ENCODE measurements around the gene PPP1R9B. TPM values are rescaled to one million over a fixed set of nuclear protein-coding genes. Genes with fewer than 3 reads are reported as not detected.
A peak's percentile ranks its signal among the peaks of the same experiment; 100 is the strongest.

The PPP1R9B gene
- total and polyA plus RNA-seq, 2 of the 8 experiments (the other 6 are each of a cell fraction or from before 2014, with no cell fraction given): 5.2 to 13.1 TPM

GRCh38 chr17:50129353-50129727, 21.1 kb downstream of the PPP1R9B start:
- H3K4ac ChIP-seq (replicated peaks; ENCODE audit: insufficient read length, low read depth, low read length): no peak overlapping the region
- H3K9me3 ChIP-seq (ENCODE audit: insufficient read depth in 2 of 2, low read depth in 1 of 2, low read length in 1 of 2): no peaks in the 10 kb centered on the region
- H3K36me3 ChIP-seq (ENCODE audit: control insufficient read depth in 2 of 4, insufficient read depth in 4 of 4, low read length in 3 of 4): no peaks in the 10 kb centered on the region
- TF ChIP-seq KDM4A (IDR thresholded peaks at IDR 0.05; ENCODE audit: low read depth, low read length, severe bottlenecking): peak; percentile 11
- TF ChIP-seq GTF2F1 (IDR thresholded peaks at IDR 0.05; ENCODE audit: borderline replicate concordance, low read depth, low read length): no peak
- peaks cover 8 to 31% (median 26%) of the 10 kb centered on the region in 4 experiments for H3K4me1 ChIP-seq (replicated peaks in 1 of 4; ENCODE audit: control insufficient read depth in 3 of 4, insufficient read depth in 4 of 4, low read length in 3 of 4)
- no peak overlapping the region for H3K27ac ChIP-seq (ENCODE audit: low read depth, low read length)
- H3K4me2 ChIP-seq (ENCODE audit: insufficient read depth in 1 of 2, low read depth in 2 of 2, low read length in 2 of 2): peak overlapping the region; percentile 70 to 92
- H4K5ac ChIP-seq (ENCODE audit: insufficient read length, low read depth, low read length): no peak overlapping the region
- ChIA-PET CTCF (ENCODE audit: partially characterized antibody) (interaction anchor here (1.7 to 21.6 kb wide), 2 partner anchors 20 to 35 kb away, joined by 7 to 299 read pairs; partner anchors contain the start of gene PPP1R9B), POLR2A (ENCODE audit: partially characterized antibody) (interaction anchor here (1.6 to 3.5 kb wide), 4 partner anchors 12 to 49 kb away, joined by 3 to 11 read pairs (median 6); no protein-coding TSS in a partner anchor)
- DNase-seq (ENCODE audit: low read depth in 1 of 2, low spot score in 2 of 2): no peak
- H3K9ac ChIP-seq (replicated peaks in 1 of 4; ENCODE audit: extremely low read depth in 1 of 4, low read depth in 3 of 4, low read length in 3 of 4): no peak overlapping the region
- H3K27me3 ChIP-seq (replicated peaks in 1 of 4; ENCODE audit: control insufficient read depth in 3 of 4, extremely low read depth in 1 of 4, insufficient read depth in 3 of 4, low read length in 3 of 4): peaks cover 0 to 11% (median 2%) of the 10 kb centered on the region in 4 experiments; a peak in 4 of 7 replicates
- H3K23ac ChIP-seq (ENCODE audit: insufficient read length): no peak overlapping the region
- H3K4me3 ChIP-seq (ENCODE audit: extremely low read depth in 1 of 4, insufficient read depth in 2 of 4, low read depth in 3 of 4, low read length in 4 of 4): peak overlapping the region; percentile 37 to 97 (median 74)
- no peak overlapping the region for H3K56ac ChIP-seq (replicated peaks; ENCODE audit: insufficient read length, low read depth, low read length)
- H2BK20ac ChIP-seq (ENCODE audit: low read length): no peak overlapping the region
- no peak overlapping the region for H2BK120ac ChIP-seq (replicated peaks; ENCODE audit: low read depth, low read length)
- no peak overlapping the region for H2BK12ac ChIP-seq (ENCODE audit: low read depth, low read length)
- H2AK5ac ChIP-seq (ENCODE audit: low read depth, low read length): no peak overlapping the region
- H3K79me1 ChIP-seq (ENCODE audit: low read depth, low read length): no peaks in the 10 kb centered on the region
- peak overlapping the region; percentile 60; the same call in 1 of the 2 replicates for H2BK5ac ChIP-seq (ENCODE audit: low read depth, low read length)
- H4K91ac ChIP-seq (replicated peaks; ENCODE audit: insufficient read length, low read length): peak overlapping the region; percentile 72
- H3K79me2 ChIP-seq (ENCODE audit: control insufficient read depth in 1 of 2, insufficient read depth in 2 of 2, low read length in 2 of 2): no peaks in the 10 kb centered on the region
- H4K8ac ChIP-seq (ENCODE audit: extremely low read depth, insufficient read depth, low read length): no peak overlapping the region; the same call in 1 of the 2 replicates
- H3K23me2 ChIP-seq (ENCODE audit: low read depth, low read length): peaks cover 20% of the 10 kb centered on the region
- H3K18ac ChIP-seq (ENCODE audit: extremely low read depth, low read length): peak overlapping the region; percentile 78; the same call in 1 of the 2 replicates
- no peak overlapping the region for H3K14ac ChIP-seq (ENCODE audit: insufficient read length)
- no peak for FAIRE-seq
- no peak overlapping the region for H2BK15ac ChIP-seq (ENCODE audit: low read length)
- H4K20me1 ChIP-seq (replicated peaks in 1 of 2; ENCODE audit: control insufficient read depth in 1 of 2, insufficient read depth in 2 of 2, low read length in 2 of 2): peaks cover 0 to 1% of the 10 kb centered on the region in 2 experiments
- WGBS, 2 experiments (ENCODE audit: extremely low coverage in 1 of 2, insufficient coverage in 1 of 2, insufficient read length in 1 of 2, insufficient replicate concordance in 2 of 2, low coverage in 1 of 2, low lambda C conversion rate in 2 of 2, missing lambda C conversion rate in 1 of 2): no CpG with 5 or more reads among the region's 31 CpGs
- no peak overlapping the region for H2AFZ ChIP-seq (ENCODE audit: low read length)
